Measurements from ENCODE around the gene AEBP2.
"Not testable (repeated sequence)": the region's sequence is repeated elsewhere in the genome, so short reads cannot be mapped to it uniquely, and the experiment has no call there.

AEBP2 gene

DNA sequence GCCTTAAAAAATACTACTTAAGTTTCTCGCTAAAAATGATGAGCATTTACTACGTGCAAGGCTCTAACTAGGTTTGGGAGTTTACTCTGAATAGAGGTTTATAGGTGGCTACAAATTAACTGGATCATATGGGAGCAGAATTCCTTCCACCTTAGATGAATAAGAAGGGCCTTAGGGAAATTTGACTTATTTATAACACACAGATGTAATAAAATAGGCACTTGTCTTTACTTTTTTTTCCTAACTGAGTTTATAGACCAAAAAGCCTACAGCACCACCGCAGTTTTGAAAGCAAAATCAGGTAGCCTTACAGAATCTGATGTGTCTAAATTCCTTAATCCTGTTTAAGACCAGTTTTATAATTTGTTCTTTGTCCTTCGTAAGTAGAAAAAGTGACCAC lies 10.5 kb downstream of the AEBP2 start:
- H3K4me3 ChIP-seq: no peak overlapping the region
- H3K27ac ChIP-seq: peak overlapping the region in 1 of 21 experiments; percentile 26

DNA sequence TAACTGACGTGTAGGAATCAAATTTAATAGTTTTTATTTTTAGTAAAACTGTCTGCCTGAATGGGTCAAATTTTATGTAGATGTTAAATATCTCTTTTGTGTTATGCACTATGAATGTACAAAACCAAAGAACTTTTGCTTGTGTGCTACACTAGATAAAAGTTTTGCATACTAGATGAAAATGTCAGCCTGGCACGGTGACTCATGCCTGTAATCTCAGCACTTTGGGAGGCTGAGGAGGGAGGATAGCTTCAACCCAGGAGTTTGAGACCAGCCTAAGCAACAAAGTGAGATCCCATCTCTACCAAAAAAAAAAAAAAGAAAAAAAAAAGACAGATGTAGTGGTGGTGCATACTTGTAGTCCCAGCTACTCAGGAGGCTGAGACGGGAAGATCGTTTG lies 11.1 kb downstream of the AEBP2 start:
- peak overlapping the region in 1 of 21 experiments; percentile 26 for H3K27ac ChIP-seq
- no peak overlapping the region for H3K4me3 ChIP-seq

DNA sequence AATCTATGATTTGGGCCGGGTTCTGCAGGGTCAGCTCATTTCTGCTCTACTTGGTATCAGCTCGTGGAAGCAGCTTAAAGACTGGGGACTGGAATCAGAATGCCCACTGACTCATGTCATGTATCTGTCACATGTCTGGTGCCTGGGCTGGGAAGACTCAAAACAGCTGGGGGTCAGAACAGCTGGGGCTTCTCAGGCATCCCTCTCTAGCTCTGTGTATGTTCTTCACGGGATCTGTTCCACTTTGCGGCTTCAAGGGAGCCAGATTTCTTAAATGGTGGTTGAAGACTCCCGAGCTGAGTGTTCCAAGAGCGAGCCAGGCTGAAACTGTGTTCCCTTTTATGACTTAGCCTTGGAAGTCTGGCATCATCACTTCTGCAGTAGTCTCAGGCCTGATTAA lies 11.9 kb downstream of the AEBP2 start:
- no peak overlapping the region for H3K27ac ChIP-seq
- H3K4me3 ChIP-seq: no peak overlapping the region

DNA sequence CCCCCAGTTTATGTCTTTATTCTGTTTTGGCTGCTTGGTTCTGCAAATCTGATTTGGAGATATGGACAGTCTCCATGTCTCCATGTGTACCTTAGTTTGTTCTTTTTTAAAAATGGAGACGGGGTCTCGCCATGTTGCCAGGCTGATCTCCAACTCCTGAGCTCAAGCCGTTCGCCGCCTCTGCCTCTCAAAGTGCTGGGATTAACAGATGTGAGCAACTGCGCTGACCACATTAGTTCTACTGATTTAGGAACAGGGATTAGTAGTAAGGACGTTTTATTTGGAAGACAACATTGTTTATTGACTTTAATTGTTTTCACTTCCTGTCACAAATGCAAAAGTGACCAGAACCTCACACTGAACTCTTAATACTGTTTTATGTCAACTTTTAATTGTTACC lies 14.7 kb downstream of the AEBP2 start:
- no peak overlapping the region for H3K27ac ChIP-seq

DNA sequence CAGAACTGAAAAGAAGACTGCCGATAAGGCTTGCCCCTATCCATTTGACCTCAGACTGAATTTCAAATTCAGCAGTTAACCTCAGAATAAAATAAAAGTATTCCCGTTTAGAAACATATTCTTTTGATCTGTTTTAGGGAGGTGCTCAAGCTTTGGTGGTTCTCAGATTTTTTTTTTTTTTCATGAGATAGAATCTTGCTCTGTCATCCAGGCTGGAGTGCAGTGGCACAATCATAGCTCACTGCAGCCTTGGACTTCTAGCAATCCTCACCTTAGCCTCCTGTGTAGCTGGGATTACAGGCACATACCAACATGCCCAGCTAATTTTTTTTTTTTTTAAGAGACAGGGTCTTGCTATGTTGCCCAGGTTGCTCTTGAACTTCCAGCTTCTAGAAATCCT lies 15.5 kb downstream of the AEBP2 start:
- Histone ChIP-seq H3K27ac (no peak overlapping the region), H3K4me3 (no peak overlapping the region)

More for the DNA sequence above, 14.7 kb downstream of the AEBP2 start:
- H3K4me3 ChIP-seq: no peak overlapping the region

DNA sequence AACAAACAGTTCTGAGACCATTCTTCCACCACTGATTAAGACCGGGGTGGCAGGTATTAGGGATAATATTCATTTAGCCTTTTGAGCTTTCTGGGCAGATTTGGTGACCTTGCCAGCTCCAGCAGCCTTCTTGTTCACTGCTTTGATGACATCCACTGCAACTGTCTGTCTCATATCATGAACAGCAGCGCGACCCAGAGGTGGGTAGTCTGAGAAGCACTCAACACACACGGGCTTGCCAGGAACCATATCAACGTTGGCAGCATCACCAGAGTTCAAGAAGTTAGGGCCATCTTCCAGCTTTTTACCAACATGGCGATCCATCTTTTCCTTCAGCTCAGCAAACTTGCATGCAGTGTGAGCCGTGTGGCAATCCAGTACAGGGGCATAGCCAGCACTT lies 16.9 kb downstream of the AEBP2 start:
- Histone ChIP-seq H3K4me3 (no peak overlapping the region), H3K27ac (no peak overlapping the region)

DNA sequence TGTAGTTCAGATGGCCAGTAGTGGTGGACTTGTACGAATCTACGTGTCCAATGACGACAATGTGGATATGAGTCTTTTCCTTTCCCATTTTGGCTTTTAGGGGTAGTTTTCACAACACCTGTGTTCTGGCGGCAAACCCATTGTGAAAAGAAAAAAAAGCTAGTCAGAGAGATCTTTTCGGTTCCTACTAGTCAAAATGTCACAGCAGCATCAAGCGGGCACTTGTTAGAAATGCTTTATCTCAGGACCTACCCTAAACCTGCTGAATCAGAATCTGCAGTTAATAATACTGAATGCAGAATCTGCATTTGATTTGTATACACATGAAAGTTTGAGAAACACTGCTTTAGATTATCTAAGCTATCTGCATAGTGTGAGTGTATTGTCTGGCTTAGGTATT lies 18.3 kb downstream of the AEBP2 start:
- H3K4me3 ChIP-seq: no peak overlapping the region
- no peak overlapping the region for H3K27ac ChIP-seq

DNA sequence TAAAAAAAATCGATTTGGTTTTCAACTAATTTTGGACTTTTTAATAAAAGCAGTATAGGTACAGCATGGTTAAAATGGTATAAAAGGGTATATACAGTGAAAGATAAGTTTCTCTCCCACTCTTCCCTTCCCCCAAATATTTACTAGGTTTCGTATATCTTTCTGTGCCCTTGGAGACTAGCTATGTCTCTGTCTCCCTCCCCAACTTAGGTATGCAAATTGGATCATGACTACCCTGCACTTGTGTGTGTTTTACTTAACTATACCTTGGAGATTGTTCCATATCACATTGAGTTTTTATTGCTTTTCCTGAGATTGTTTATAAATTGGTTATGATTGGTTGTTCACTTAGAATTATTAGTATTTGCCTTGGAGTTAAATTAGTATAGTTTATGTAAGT lies 19.4 kb downstream of the AEBP2 start:
- Histone ChIP-seq H3K4me3 (no peak overlapping the region), H3K27ac (no peak overlapping the region)

DNA sequence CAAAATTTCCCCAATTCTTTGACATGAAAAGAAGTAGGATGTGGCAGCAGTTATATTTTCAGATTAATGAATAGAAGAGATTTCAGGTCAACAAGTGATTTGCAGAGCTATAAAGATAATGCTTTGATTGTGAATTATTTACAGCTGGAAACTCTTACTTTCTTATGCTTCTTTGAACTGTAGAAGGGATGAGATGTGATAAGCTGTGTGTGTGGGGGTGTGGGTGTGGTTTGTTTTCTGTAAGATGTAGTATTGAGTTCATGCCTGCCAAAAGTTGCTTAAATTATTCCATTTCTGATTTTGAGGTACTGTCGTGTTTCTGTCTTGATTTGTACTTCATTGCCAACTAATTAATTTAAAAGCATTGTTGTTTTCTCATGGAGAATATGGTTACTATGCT lies 22.7 kb downstream of the AEBP2 start:
- H3K4me3 ChIP-seq: no peak overlapping the region
- H3K27ac ChIP-seq: peak overlapping the region in 1 of 21 experiments; percentile 6

DNA sequence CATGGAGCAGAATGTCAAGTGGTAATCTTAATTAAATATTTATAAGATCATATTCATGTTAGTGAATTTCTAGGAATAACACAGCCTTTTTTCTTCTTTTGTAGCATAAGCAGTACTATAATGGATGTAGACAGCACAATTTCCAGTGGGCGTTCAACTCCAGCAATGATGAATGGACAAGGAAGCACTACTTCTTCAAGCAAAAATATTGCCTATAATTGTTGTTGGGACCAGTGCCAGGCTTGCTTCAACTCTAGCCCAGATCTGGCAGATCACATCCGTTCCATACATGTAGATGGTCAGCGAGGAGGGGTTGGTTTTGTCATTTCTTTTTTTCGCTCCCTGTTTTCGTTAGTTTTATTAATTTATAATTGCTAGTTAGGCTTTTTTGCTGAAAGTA lies 23.1 kb downstream of the AEBP2 start:
- no peak overlapping the region for H3K27ac ChIP-seq
- no peak overlapping the region for H3K4me3 ChIP-seq

DNA sequence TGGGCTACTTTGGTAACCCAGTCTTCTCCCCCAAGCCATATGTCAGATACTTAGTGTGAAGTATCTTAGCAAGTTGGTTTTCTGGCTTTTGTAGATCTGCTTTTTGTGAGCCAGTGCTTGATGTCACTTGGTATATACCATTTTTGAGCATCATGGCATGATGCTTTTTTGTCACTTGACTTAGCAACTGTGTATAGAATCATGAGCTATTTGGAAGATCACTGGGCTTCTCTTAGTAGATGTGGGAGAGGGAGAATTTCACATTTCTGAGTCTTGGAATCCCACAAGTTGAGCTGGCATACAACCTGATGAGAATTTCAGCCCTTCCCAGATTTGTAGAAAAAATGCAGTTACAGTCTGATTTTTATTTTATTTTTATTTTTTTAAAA lies 24.9 kb downstream of the AEBP2 start:
- Histone ChIP-seq H3K4me3 (no peak overlapping the region), H3K27ac (no peak overlapping the region)

DNA sequence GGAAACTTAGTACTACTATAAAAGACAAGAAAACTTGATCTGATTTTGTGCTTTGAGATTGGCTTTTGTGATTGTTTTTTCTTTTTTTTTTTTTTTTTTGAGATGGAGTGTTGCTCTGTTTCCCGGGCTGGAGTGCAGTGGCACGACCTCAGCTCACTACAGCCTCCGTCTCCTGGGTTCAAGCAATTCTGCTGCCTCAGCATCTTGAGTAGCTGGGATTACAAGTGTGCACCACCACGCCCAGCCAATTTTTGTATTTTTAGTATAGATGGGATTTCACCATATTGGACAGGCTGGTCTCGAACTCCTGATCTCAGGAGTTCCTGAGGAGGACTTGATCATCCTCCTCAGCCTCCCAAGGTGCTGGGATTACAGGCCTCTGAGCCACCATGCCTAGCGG lies 26.4 kb downstream of the AEBP2 start:
- Histone ChIP-seq H3K27ac (no peak overlapping the region), H3K4me3 (no peak overlapping the region)

DNA sequence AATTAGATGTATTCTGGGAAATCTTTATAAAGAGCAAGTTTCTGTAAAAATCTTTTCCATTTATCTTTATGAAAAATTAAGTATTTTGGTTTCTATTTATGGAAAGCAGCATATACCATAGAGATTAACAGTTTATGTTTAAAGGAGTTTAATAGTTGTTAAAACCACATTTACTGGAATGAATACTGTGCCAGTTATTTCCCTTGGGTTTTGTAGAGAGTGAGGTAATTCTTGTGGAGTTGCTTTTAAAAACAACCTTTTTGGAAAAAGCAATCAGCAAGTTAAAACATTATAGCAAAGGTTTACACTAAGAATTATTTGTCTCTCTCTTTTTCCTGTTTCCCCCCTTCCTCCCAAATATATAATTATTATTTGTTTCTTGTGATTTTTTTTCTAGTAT lies 34.9 kb downstream of the AEBP2 start:
- no peak overlapping the region for H3K27ac ChIP-seq
- no peak overlapping the region for H3K4me3 ChIP-seq

DNA sequence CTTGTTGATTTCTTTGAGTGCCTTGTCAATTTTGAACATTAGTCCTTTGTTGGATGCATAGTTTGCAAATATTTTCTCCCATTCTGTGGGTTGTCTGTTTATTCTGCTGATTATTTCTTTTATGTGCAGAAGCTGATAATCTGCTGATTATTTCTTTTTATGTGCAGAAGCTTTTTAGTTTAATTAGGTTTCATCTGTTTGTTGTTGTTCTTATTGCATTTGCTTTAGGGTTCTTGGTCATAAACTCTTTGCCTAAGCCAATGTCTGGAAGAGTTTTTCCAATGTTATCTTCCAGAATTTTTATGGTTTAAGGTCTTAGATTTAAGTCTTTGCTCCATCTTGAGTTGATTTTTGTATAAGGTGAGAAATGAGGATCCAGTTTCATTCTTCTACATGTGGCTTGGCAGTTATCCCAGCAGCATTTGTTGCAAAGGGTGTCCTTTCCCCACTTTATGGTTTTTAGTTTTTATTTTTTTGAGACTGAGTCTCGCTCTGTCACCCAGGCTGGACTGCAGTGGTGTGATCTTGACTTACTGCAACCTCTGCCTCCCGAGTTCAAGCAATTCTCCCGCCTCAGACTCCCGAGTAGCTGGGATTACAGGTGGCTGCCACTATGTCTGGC lies 36.7 kb downstream of the AEBP2 start:
- H3K4me3 ChIP-seq, H3K27ac ChIP-seq: not testable (repeated sequence)

DNA sequence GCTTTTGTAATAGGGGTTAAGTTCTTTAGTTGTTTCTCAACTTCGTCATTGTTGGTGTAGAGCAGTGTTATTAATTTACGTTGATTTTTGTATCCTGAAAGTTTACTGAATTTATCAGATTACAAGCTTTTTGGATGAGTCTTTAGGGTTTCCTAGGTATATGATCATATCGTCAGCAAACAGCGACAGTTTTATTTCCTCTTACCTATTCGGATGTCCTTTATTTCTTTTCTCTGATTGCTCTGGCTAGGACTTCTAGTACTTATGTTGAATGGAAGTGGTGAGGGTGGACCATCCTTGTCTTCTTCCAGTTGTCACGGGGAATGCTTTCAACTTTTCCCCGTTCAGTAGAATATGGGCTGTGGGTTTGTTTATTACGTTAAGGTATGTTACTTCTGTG lies 37.8 kb downstream of the AEBP2 start:
- no peak overlapping the region for H3K4me3 ChIP-seq
- no peak overlapping the region for H3K27ac ChIP-seq

DNA sequence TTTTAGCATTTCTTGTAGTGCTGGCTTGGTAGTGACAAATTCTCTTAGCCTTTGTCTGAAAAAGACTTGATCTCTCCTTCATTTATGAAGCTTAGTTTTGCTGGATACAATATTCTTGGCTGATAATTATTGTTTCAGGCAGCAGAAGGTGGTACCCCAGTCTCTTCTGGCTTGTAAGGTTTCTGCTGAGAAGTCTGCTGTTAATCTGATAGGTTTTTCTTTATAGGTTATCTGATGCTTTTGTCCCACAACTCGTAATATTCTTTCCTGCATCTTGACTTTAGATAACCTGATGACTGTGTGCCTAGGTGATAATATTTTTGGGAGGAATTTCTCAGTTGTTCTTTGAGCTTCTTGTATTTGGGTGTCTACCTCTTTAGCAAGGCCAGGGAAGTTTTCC lies 41.2 kb downstream of the AEBP2 start:
- Histone ChIP-seq H3K4me3 (no peak overlapping the region), H3K27ac (no peak overlapping the region)

DNA sequence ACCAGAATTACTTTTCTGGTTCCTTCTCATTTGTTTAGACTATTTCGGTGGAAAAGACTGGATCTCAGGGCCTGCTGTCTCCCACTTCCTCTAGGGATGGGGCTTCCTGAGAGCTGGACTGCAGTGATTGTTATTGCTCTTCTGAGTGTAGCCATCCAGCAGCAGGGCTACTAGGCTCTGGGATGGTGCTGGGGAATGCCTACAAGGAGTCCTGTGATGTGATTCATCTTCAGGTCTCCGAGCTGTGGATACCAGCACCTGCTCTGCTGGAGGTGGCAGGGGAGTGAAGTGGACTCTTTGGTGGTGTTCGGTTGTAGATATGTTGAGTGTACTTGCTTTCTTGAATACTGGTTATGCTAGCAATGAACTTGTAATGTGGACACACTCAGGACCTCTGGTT lies 42.7 kb downstream of the AEBP2 start:
- H3K4me3 ChIP-seq: no peak overlapping the region
- H3K27ac ChIP-seq: peak overlapping the region in 14 of 21 experiments; percentile 18 to 82 (median 65)

DNA sequence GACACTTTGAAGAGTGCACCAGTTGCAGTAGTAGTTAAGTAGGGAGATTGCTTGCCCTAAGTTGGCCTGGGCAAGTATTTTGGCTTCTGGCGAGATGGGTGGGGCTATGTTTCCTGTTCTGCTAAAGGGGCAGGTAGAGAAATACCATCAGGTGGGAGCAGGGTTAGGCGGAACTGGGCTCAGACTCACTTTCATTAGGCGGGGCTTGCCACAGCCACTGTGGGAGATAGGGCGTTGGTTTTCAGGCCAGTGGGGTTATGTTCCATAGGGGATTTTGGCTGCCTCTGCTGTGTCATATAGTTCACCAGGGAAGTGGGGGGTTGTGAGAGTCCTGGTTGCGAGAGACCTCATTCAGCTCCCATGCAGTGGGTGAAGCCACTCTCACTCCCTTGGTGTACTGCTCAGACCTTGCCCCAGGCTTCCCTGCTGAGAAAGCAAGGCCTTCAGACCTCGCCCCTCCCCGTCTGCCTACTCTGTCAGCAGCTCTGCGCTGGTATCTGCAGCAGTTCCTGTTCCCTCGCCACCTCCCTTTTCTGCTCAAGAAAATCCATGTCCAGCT lies 43.3 kb downstream of the AEBP2 start:
- Histone ChIP-seq H3K4me3 (no peak overlapping the region), H3K27ac (peak overlapping the region in 20 of 21 experiments; percentile 0 to 82 (median 58))

DNA sequence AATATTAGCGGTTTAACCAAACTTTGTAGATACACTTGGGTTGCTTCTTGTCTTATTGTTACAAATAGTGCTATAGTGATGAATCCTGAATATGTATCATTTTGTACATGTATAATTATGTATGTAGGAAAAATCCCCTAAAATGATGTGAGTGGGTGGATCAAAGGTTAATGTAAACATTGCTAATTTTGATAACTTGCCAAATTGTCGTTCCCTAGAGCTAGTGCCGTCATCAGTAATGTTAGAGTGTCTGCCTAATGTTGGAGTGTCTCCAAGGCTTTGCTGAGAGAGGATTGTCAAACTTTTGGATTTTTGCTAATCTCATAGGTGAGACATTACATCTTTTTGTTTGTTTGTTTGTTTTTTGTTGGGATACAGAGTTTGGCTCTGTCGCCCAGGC lies 44.4 kb downstream of the AEBP2 start:
- H3K27ac ChIP-seq: peak overlapping the region in 10 of 21 experiments; percentile 3 to 82 (median 69)

DNA sequence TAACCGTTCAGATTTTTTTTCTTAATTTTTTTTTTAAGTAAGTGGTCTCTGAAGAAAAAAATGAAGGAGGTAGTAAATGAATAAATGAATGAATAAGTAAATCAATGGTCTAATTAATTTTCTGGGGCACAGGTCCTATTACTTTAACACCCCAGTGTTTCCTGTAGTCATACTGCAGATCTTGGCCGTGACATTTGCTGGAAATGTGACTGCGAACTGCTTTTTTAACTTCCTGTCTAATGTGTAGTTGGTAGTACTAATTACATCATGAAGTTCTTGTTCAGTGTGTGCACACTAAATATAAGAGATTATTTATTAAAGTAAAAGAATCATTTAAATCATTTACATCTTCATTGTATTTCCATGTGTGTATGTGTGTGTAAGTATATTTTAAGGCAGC lies 45.4 kb downstream of the AEBP2 start:
- Histone ChIP-seq H3K4me3 (no peak overlapping the region), H3K27ac (peak overlapping the region in 5 of 21 experiments; percentile 0 to 24 (median 13))

More for the DNA sequence above, 44.4 kb downstream of the AEBP2 start:
- no peak overlapping the region for H3K4me3 ChIP-seq

DNA sequence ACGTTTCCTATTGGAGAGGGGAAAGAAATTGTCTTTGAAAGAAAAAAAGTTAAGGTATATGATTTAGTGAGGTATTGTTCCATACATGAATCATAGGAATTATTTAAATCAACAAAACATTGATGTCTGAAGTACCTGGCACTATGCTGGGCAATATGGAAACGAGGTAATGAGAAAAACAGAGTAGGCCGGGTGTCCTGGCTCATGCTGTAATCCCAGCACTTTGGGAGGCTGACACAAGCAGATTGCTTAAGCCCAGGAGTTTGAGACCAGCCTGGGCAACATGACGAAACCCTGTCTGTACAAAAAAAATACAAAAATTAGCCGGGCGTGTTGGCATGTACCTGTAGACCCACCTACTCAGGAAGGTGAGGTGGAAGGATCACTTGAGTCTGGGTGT lies 45.9 kb downstream of the AEBP2 start:
- Histone ChIP-seq H3K4me3 (no peak overlapping the region), H3K27ac (peak overlapping the region in 6 of 21 experiments; percentile 6 to 59 (median 20))

DNA sequence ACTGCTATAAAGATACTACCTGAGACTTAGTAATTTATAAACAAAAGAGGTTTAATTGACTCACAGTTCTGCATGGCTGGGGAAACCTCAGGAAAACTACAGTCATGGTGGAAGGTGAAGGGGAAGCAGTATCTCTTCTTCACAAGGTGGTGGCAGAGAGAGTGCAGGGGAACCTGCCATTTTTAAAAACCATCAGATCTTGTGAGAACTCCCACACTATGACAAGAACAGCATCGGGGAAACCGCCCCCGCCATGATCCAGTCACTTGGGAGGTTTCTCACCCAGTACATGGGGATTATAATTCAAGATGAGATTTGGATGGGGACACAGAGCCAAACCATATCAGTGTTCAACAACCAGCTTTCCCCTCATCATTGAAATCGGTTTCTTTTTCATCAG lies 49.9 kb downstream of the AEBP2 start:
- H3K4me3 ChIP-seq: no peak overlapping the region
- H3K27ac ChIP-seq: no peak overlapping the region
